Testis (tissue), 3 donors: Measurements from ENCODE around the gene TWIST1. TPM values are rescaled to one million over a fixed set of nuclear protein-coding genes. Genes with fewer than 3 reads are reported as not detected.

Experiments used
- DNase-seq: peaks from one replicate; pipeline ENCODE4 v3.0.0-alpha.2; 2019
- H3K27ac ChIP-seq, 2 donors: fragments of 200-600 bp; sonication (generic); one replicate each; pipeline ENCODE4 v1.5.1; 2019
- H3K27me3 ChIP-seq: fragments of 200-600 bp; sonication (generic); one replicate; pipeline ENCODE4 v1.5.1; 2019
- H3K36me3 ChIP-seq: fragments of 200-600 bp; sonication (generic); one replicate; pipeline ENCODE4 v1.5.1; 2017; ENCODE audit warnings: low read depth; ENCODE audit errors: missing control alignments
- H3K4me1 ChIP-seq: fragments of 200-600 bp; sonication (generic); one replicate; pipeline ENCODE4 v1.5.1; 2019
- H3K4me3 ChIP-seq, 2 donors: fragments of 200-600 bp; sonication (generic); one replicate each; pipeline ENCODE4 v1.5.1; 2017 to 2019
- H3K9me3 ChIP-seq: fragments of 200-600 bp; sonication (generic); one replicate; pipeline ENCODE4 v1.5.1; 2017
- POLR2A ChIP-seq: fragments of 450-650 bp; IDR thresholded peaks from one replicate; pipeline ENCODE4 v1.6.1; 2017; ENCODE audit warnings: antibody characterized with exemption, mild to moderate bottlenecking, moderate library complexity
- WGBS, 2 donors: methylation state at CpG; one replicate each; pipeline ENCODE4 v1.1.5; 2018; 5-methylcytosine and 5-hydroxymethylcytosine counted together
- intact Hi-C: fragments of 100-400 bp; cut with DNase I; formaldehyde crosslinking; loops from one replicate; pipeline ENCODE4 v1.15.1; 2023; ENCODE audit warnings: low total_unique reads
- polyA plus RNA-seq: library from polyadenylated mRNA; stranded (reverse); fragments of 350-450 nt; fragmentation: Illumina TruSeq; extraction: RNeasy Lipid Tissue Mini Kit (QIAGEN cat#74804); gene quantifications from one replicate; pipeline ENCODE4 v1.2.3, GENCODE V29; 2014; ENCODE audit warnings: low read depth, low replicate concordance; ENCODE audit not compliant: insufficient read depth
- total RNA-seq, 2 donors: library from RNA; depleted of rRNA; stranded (reverse); fragments of >200 nt; gene quantifications; one replicate each; pipeline ENCODE4 v1.2.3, GENCODE V29; 2016
- TF ChIP-seq, protein P1 (sequence below), 3 experiments: fragments of 450-650 bp in 2 of 3; fragments of 200-600 bp in 1 of 3; sonication (generic) in 1 of 3; IDR thresholded peaks; one replicate each; pipeline ENCODE4 v1.5.1; 2016 to 2019; ENCODE audit warnings: antibody characterized with exemption in 3 of 3, mild to moderate bottlenecking in 2 of 3, moderate library complexity in 1 of 3

TWIST1 gene
- total and polyA plus RNA-seq, 3 donors from 2014 or later, result 5.2 to 22.5 (median 11.7) TPM

DNA sequence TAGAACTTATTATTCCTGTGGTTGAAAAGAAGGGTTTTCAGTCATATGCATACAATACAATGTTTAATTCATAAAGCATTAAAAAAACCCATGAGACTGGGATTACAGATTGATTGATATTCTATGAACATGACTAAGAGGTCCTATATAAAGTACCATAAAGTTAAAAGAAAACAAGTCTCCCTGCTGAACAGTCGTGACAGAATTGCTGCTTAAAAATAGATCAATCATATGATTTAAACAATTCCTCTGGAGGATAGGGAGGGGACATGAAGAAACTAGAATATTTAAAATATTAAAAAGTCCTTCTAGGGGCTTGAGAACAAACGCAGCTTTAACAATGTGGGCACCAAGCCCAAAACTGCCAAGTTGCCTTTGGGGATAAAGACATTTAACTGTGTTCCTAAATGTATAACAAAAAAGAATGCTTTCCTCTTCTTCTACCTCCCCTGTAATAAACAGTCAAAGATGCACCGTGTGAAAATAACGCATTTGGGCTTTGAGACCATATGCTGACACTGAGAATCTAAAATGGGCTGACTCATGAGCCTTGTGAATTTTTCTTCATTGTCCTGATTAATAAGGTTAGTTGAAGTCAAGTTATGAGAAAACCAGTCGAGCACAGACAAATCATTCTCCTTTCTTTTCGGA lies 25.8 kb downstream of the TWIST1 start:
- Histone ChIP-seq H3K9me3 (no peaks in the 10 kb centered on the region), H3K4me1 (no peaks in the 10 kb centered on the region), H3K36me3 (no peaks in the 10 kb centered on the region), H3K4me3 (no peak overlapping the region), H3K27ac (no peak overlapping the region), H3K27me3 (no peaks in the 10 kb centered on the region)
- DNase-seq, result no peak
- intact Hi-C loops, result no loop called here
- WGBS, 2 donors, result 79 to 85% methylated on average over 6 of the region's 6 CpGs
- TF ChIP-seq, protein P1, sequence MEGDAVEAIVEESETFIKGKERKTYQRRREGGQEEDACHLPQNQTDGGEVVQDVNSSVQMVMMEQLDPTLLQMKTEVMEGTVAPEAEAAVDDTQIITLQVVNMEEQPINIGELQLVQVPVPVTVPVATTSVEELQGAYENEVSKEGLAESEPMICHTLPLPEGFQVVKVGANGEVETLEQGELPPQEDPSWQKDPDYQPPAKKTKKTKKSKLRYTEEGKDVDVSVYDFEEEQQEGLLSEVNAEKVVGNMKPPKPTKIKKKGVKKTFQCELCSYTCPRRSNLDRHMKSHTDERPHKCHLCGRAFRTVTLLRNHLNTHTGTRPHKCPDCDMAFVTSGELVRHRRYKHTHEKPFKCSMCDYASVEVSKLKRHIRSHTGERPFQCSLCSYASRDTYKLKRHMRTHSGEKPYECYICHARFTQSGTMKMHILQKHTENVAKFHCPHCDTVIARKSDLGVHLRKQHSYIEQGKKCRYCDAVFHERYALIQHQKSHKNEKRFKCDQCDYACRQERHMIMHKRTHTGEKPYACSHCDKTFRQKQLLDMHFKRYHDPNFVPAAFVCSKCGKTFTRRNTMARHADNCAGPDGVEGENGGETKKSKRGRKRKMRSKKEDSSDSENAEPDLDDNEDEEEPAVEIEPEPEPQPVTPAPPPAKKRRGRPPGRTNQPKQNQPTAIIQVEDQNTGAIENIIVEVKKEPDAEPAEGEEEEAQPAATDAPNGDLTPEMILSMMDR (IDR thresholded peaks at IDR 0.05), result no peak
- no peak for TF ChIP-seq POLR2A

DNA sequence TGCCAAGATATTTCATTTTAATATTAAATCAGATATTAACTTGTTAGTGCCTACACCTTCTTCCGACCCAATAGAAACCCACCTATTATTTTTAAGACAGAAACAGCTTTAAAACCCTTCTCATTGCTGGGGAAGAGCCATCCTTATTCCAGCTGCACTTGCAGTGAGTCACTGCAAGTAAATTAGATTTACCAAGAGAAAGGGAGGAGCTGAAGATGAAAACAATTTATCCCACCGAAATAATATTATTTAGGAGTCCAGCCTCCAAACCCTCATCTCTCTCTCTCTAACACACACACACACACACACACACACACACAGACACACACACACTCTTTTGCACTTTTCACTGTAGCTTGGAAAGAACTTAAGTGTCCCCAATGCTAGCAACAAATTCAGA lies 26.9 kb downstream of the TWIST1 start:
- TF ChIP-seq, protein P1 (IDR thresholded peaks at IDR 0.05), result no peak
- TF ChIP-seq POLR2A, result no peak
- H3K4me1 ChIP-seq, result no peaks in the 10 kb centered on the region
- no peaks in the 10 kb centered on the region for H3K36me3 ChIP-seq
- H3K27me3 ChIP-seq, result no peaks in the 10 kb centered on the region
- no peaks in the 10 kb centered on the region for H3K9me3 ChIP-seq
- no peak overlapping the region for H3K27ac ChIP-seq
- H3K4me3 ChIP-seq, result no peak overlapping the region
- no peak for DNase-seq
- intact Hi-C loops, result no loop called here
- WGBS, 2 donors, result 87 to 93% methylated on average over 2 of the region's 2 CpGs

DNA sequence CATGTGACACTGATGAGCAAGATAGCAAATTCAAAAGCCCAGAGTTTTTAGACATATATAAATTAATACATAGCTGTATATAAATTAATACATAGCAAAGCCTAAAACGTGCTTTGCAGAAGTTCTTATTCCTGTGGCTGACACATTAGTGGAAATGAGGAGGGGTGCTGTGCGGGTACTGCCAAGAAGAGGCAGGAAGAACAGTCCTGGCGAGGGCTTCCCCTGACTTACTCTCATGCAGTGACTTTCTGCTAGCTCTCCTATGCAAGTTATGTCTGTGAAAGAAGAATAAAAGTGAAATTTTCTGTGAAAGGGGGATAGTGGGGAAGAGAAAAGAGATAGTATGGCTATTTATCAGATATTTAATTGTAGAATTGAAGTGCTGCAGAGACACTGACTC lies 27.6 kb downstream of the TWIST1 start:
- WGBS, 2 donors, result 61 to 68% methylated on average over 3 of the region's 3 CpGs
- H3K4me1 ChIP-seq, result no peaks in the 10 kb centered on the region
- no peak for TF ChIP-seq POLR2A
- TF ChIP-seq, protein P1 (IDR thresholded peaks at IDR 0.05), result no peak
- no peaks in the 10 kb centered on the region for H3K9me3 ChIP-seq
- intact Hi-C loops, result no loop called here
- H3K36me3 ChIP-seq, result no peaks in the 10 kb centered on the region
- no peak overlapping the region for H3K4me3 ChIP-seq
- H3K27ac ChIP-seq, result no peak overlapping the region
- no peak for DNase-seq
- H3K27me3 ChIP-seq, result no peaks in the 10 kb centered on the region

DNA sequence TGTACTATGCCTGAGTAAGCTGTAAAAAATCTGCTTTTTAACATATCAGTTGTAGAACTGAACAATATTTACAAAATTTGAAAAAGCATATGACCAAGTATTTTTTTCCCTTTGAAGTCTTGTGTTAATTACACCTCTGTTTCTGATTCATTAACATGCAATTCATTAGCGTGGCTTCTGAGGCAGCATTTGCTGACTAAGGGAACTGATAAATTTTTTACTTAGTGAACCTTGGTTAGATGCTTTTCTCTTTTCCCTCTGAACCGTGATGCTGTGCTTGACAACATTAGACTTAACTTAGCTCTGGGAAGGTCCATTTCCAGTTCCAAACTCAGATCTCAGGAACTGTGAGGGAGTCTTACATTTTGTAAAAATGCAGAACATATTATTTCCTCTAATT lies 28.1 kb downstream of the TWIST1 start:
- Histone ChIP-seq H3K36me3 (no peaks in the 10 kb centered on the region), H3K27me3 (no peaks in the 10 kb centered on the region), H3K4me1 (no peaks in the 10 kb centered on the region), H3K9me3 (no peaks in the 10 kb centered on the region), H3K4me3 (no peak overlapping the region), H3K27ac (no peak overlapping the region)
- WGBS, 2 donors, result 65 to 73% methylated on average over 2 of the region's 2 CpGs
- intact Hi-C loops, result no loop called here
- no peak for DNase-seq
- TF ChIP-seq, protein P1 (IDR thresholded peaks at IDR 0.05), result no peak
- no peak for TF ChIP-seq POLR2A

DNA sequence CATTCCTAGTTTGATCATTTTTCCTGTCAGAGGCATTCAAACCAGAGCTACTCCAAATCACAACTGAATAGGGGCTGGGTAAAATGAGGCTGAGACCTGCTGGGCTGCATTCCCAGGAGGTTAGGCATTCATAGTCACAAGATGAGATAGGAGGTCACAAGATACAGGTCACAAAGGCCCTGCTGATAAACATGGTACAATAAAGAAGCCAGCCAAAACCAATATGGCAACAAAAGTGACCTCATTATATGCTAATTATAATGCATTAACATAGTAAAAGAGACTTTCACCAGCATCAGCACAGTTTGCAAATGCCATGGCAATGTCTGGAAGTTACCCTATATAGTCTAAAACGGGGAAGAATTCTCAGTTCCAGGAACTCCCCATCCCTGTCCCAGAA lies 37.3 kb downstream of the TWIST1 start:
- Histone ChIP-seq H3K27me3 (no peaks in the 10 kb centered on the region), H3K4me1 (no peaks in the 10 kb centered on the region), H3K27ac (no peak overlapping the region), H3K4me3 (no peak overlapping the region), H3K9me3 (no peaks in the 10 kb centered on the region), H3K36me3 (no peaks in the 10 kb centered on the region)
- WGBS, 2 donors, result 54 to 67% methylated on average over 1 of the region's 1 CpG
- no peak for DNase-seq
- TF ChIP-seq POLR2A, result no peak
- TF ChIP-seq, protein P1 (IDR thresholded peaks at IDR 0.05), result no peak
- intact Hi-C loops, result no loop called here
